Uterus (tissue), 4 donors: ENCODE measurements around the gene RAD9A. TPM values are rescaled to one million over a fixed set of nuclear protein-coding genes. Genes with fewer than 3 reads are reported as not detected.

Experiments used
- DNase-seq, 2 donors: peaks; one replicate each; pipeline ENCODE4 v3.0.0-alpha.2; 2019 to 2020
- H3K27ac ChIP-seq, 2 donors: fragments of 200-600 bp; sonication (generic); 1 replicate in 1 of 2; 2 replicates in 1 of 2; pipeline ENCODE4 v1.5.1; 2016 to 2018
- H3K27me3 ChIP-seq, 2 donors: fragments of 200-600 bp; sonication (generic); one replicate each; pipeline ENCODE4 v1.5.1; 2018 to 2019; ENCODE audit warnings: control low read depth in 1 of 2
- H3K36me3 ChIP-seq, 2 donors: fragments of 200-600 bp; sonication (generic); one replicate each; pipeline ENCODE4 v1.5.1; 2019; ENCODE audit warnings: control low read depth in 1 of 2
- H3K4me1 ChIP-seq, 2 donors: fragments of 200-600 bp; sonication (generic); one replicate each; pipeline ENCODE4 v1.5.1; 2018 to 2019; ENCODE audit warnings: control low read depth in 1 of 2
- H3K4me3 ChIP-seq, 2 donors: fragments of 200-600 bp; sonication (generic); 1 replicate in 1 of 2; 2 replicates in 1 of 2; pipeline ENCODE4 v1.5.1; 2018 to 2019; ENCODE audit warnings: mild to moderate bottlenecking in 1 of 2
- H3K9me3 ChIP-seq, 2 donors: fragments of 200-600 bp; sonication (generic); one replicate each; pipeline ENCODE4 v1.5.1; 2019; ENCODE audit warnings: control low read depth in 1 of 2
- POLR2A ChIP-seq, 2 donors: fragments of 450-650 bp; IDR thresholded peaks; one replicate each; pipeline ENCODE4 v1.6.1; 2016; ENCODE audit warnings: antibody characterized with exemption in 2 of 2, mild to moderate bottlenecking in 1 of 2, moderate library complexity in 1 of 2
- intact Hi-C: fragments of 100-400 bp; cut with DNase I; formaldehyde crosslinking; loops from one replicate; pipeline ENCODE4 v1.15.1; 2023; ENCODE audit warnings: low total_unique reads
- total RNA-seq, 4 donors: library from RNA; depleted of rRNA in 3 of 4; stranded (reverse); fragments of >200 nt in 3 of 4; gene quantifications; one replicate each; pipeline versions ENCODE4 v1.1.0 to v1.2.4, GENCODE V29; 2014 to 2023
- TF ChIP-seq, protein P1 (sequence below), 4 experiments: fragments of 200-600 bp in 2 of 4; fragments of 450-650 bp in 2 of 4; sonication (generic) in 2 of 4; IDR thresholded peaks; one replicate each; pipeline ENCODE4 v1.5.1; 2016 to 2019; ENCODE audit warnings: antibody characterized with exemption in 4 of 4, mild to moderate bottlenecking in 2 of 4, moderate library complexity in 1 of 4
- donor health status: DM: yes; HTN: yes; CAD: no.

Gene RAD9A
- total RNA-seq, 4 donors from 2014 or later, result 2.6 to 37.3 (median 11.6) TPM

GRCh38 chr11:67429038-67429668 lies 37.4 kb downstream of the RAD9A start:
- TF ChIP-seq, protein P1, sequence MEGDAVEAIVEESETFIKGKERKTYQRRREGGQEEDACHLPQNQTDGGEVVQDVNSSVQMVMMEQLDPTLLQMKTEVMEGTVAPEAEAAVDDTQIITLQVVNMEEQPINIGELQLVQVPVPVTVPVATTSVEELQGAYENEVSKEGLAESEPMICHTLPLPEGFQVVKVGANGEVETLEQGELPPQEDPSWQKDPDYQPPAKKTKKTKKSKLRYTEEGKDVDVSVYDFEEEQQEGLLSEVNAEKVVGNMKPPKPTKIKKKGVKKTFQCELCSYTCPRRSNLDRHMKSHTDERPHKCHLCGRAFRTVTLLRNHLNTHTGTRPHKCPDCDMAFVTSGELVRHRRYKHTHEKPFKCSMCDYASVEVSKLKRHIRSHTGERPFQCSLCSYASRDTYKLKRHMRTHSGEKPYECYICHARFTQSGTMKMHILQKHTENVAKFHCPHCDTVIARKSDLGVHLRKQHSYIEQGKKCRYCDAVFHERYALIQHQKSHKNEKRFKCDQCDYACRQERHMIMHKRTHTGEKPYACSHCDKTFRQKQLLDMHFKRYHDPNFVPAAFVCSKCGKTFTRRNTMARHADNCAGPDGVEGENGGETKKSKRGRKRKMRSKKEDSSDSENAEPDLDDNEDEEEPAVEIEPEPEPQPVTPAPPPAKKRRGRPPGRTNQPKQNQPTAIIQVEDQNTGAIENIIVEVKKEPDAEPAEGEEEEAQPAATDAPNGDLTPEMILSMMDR (IDR thresholded peaks at IDR 0.05), result no peak
- TF ChIP-seq POLR2A (IDR thresholded peaks at IDR 0.05), result no peak
- H3K4me1 ChIP-seq, result no peaks in the 10 kb centered on the region
- peak overlapping the region; percentile 82 to 86 for H3K27ac ChIP-seq
- H3K36me3 ChIP-seq, result no peaks in the 10 kb centered on the region
- H3K4me3 ChIP-seq, result peak overlapping the region; percentile 58 to 64
- DNase-seq, result no peak
- H3K9me3 ChIP-seq, result no peaks in the 10 kb centered on the region
- H3K27me3 ChIP-seq, result no peaks in the 10 kb centered on the region
- intact Hi-C loops, result no loop called here

DNA sequence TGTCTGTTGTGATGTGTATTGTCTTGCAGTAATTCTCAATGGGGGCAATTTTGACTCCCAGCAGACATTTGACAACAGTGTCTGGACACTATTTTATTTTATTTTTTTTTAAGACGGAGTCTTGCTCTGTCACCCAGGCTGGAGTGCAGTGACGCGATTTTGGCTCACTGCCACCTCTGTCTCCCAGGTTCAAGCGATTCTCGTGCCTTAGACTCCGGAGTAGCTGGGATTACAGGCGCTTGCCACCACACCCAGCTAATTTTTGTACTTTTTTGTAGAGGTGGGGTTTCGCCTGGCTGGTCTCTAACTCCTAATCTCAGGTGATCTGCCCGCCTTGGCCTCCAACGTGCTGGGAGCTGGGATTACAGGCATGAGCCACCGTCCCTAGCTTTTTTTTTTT lies 37.9 kb downstream of the RAD9A start:
- Histone ChIP-seq H3K27ac (no peak overlapping the region), H3K4me3 (no peak overlapping the region), H3K9me3 (no peaks in the 10 kb centered on the region), H3K36me3 (no peaks in the 10 kb centered on the region), H3K27me3 (no peaks in the 10 kb centered on the region), H3K4me1 (no peaks in the 10 kb centered on the region)
- TF ChIP-seq, protein P1 (IDR thresholded peaks at IDR 0.05), result no peak
- TF ChIP-seq POLR2A (IDR thresholded peaks at IDR 0.05), result no peak
- intact Hi-C loops, result no loop called here
- no peak for DNase-seq

GRCh38 chr11:67431346-67432249 lies 39.8 kb downstream of the RAD9A start:
- no peaks in the 10 kb centered on the region for H3K36me3 ChIP-seq
- DNase-seq, result no peak

DNA sequence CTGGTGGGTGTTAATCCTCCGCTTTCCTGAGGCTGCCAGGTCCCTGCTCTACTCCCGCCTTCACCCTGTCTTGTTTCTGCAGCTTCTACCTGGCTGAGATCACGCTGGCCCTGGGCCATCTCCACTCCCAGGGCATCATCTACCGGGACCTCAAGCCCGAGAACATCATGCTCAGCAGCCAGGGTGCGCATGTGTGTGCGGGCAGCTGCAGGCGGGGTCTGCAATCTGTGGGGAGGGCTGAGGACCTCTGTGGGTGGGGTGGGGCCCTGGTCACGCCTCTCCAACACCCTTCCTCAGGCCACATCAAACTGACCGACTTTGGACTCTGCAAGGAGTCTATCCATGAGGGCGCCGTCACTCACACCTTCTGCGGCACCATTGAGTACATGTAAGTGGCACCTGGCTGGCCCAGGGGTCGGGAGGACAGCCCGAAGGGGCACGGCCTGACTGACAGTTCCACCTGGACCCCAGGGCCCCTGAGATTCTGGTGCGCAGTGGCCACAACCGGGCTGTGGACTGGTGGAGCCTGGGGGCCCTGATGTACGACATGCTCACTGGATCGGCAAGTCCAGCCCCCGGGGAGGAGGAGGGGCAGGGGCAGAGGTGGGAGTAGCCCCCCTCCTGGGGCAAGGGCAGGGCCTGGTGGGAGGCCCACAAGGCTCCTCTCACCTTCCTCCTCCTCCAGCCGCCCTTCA lies 41.0 kb downstream of the RAD9A start:
- Histone ChIP-seq H3K9me3 (no peaks in the 10 kb centered on the region), H3K36me3 (no peaks in the 10 kb centered on the region), H3K27me3 (no peaks in the 10 kb centered on the region), H3K4me3 (no peak overlapping the region), H3K27ac (no peak overlapping the region), H3K4me1 (peaks cover 0 to 4% of the 10 kb centered on the region in 2 donors)
- intact Hi-C loops, result no loop called here
- no peak for DNase-seq
- no peak for TF ChIP-seq POLR2A (IDR thresholded peaks at IDR 0.05)

More at GRCh38 chr11:67431346-67432249, 39.8 kb downstream of the RAD9A start:
- Histone ChIP-seq H3K4me1 (peaks cover 0 to 4% of the 10 kb centered on the region in 2 donors), H3K4me3 (no peak overlapping the region), H3K27me3 (no peaks in the 10 kb centered on the region), H3K27ac (no peak overlapping the region), H3K9me3 (no peaks in the 10 kb centered on the region)
- TF ChIP-seq, protein P1 (IDR thresholded peaks at IDR 0.05), result no peak
- no peak for TF ChIP-seq POLR2A (IDR thresholded peaks at IDR 0.05)
- intact Hi-C loops, result no loop called here

DNA sequence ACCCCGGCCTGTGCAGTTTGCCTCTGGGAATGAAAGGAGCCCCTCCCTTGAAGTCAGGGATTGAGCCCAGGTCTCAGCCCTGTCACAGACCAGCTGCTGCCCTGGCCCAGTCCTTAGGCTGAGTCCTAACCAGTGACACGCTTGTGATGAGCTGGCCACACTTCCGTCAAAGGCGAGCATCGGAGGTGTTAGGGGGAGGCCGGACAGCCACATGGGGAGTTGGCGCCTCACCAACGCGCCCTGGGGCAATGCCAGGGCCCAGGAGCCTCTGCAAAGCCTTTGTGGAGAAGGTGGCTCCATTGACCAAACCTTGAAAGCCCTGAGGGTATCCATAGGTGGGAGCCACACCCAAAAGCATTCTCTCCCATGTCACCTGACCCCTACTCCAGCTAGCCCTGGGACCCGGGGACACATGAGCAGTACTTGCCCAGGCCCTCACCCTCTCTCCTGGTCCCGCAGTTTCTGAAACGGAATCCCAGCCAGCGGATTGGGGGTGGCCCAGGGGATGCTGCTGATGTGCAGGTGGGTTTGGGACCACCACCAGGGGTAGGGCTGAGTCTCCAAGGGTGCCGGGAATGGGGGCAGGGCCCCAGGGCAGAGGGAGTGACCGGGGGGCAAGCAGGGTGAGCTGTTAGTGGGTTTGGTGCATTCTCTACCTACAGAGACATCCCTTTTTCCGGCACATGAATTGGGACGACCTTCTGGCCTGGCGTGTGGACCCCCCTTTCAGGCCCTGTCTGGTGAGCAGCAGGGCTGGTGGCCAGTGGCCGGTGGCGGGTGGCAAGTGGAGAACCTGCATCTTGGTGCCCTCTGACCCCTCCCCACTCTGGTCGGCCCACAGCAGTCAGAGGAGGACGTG lies 42.0 kb downstream of the RAD9A start:
- Histone ChIP-seq H3K36me3 (no peaks in the 10 kb centered on the region), H3K4me3 (no peak overlapping the region), H3K4me1 (peaks cover 0 to 4% of the 10 kb centered on the region in 2 donors), H3K27ac (no peak overlapping the region), H3K27me3 (no peaks in the 10 kb centered on the region), H3K9me3 (no peaks in the 10 kb centered on the region)
- intact Hi-C loops, result no loop called here
- DNase-seq, result no peak
- TF ChIP-seq, protein P1 (IDR thresholded peaks at IDR 0.05), result no peak
- no peak for TF ChIP-seq POLR2A (IDR thresholded peaks at IDR 0.05)
